ENCODE results near the gene CMTM3. TPM values are rescaled to one million over a fixed set of nuclear protein-coding genes. Genes with fewer than 3 reads are reported as not detected.

CMTM3 gene
- total RNA-seq, 1 experiment from 2014 or later, result 39.2 TPM

GRCh38 chr16:66569131-66569530 is 35.4 kb upstream of the CMTM3 start:
- H2BK15ac ChIP-seq (ENCODE audit: low read depth, low read length), result no peak overlapping the region
- H3K36me3 Mint-ChIP-seq (ENCODE audit: insufficient read depth in 1 of 3, low read depth in 3 of 3), result peaks cover 3 to 12% (median 11%) of the 10 kb centered on the region in 3 experiments; a peak in 5 of 7 replicates
- H2BK20ac ChIP-seq (ENCODE audit: low read depth, low read length, poor library complexity, severe bottlenecking), result no peak overlapping the region
- no peaks in the 10 kb centered on the region for H3K4me1 ChIP-seq (ENCODE audit: insufficient read depth, low read length)
- no peak overlapping the region for H3K56ac ChIP-seq (ENCODE audit: insufficient read length, low read depth, low read length)
- no peak overlapping the region for H3K18ac ChIP-seq (ENCODE audit: insufficient read length, low read depth, low read length)
- no peaks in the 10 kb centered on the region; the same call in 1 of the 2 replicates for H3K27me3 Mint-ChIP-seq (ENCODE audit: low read depth)
- no peaks in the 10 kb centered on the region for H3K9me3 Mint-ChIP-seq
- WGBS (ENCODE audit: extremely low coverage, insufficient read length, low lambda C conversion rate), result no CpG with 5 or more reads among the region's 1 CpG
- DNase-seq, result no peak
- no peaks in the 10 kb centered on the region for H3K27me3 ChIP-seq (ENCODE audit: insufficient read depth, low read length)
- H2AK5ac ChIP-seq (ENCODE audit: insufficient read length, low read length), result no peak overlapping the region
- no peak overlapping the region for H3K23ac ChIP-seq (ENCODE audit: insufficient read length, low read depth, low read length)
- no peak overlapping the region for H3K27ac ChIP-seq (ENCODE audit: insufficient read length, low read depth, low read length)
- no peak overlapping the region for H3K14ac ChIP-seq (ENCODE audit: insufficient read depth, low read length)
- no peak overlapping the region for H3T11ph ChIP-seq (ENCODE audit: low read length)
- H3K9ac ChIP-seq (ENCODE audit: extremely low read depth, insufficient read length, low read length), result no peak overlapping the region
- no peak overlapping the region for H2BK5ac ChIP-seq (ENCODE audit: insufficient read length, low read length)
- no peaks in the 10 kb centered on the region for H4K20me1 ChIP-seq (ENCODE audit: control insufficient read depth, insufficient read depth, insufficient read length)
- peaks cover 0 to 3% of the 10 kb centered on the region in 2 experiments; a peak in 1 of 4 replicates for H3K4me1 Mint-ChIP-seq
- no peak overlapping the region for H2AFZ ChIP-seq (ENCODE audit: low read length)
- no peak overlapping the region for H2BK120ac ChIP-seq (ENCODE audit: low read depth, low read length, poor library complexity, severe bottlenecking)
- no peak overlapping the region for H3K4me2 ChIP-seq (ENCODE audit: insufficient read depth, insufficient read length, low read length)
- no peak for TF ChIP-seq CTCF (conservative IDR thresholded peaks at IDR 0.05)
- H3K4ac ChIP-seq (ENCODE audit: low read depth, low read length), result no peak overlapping the region
- H4K5ac ChIP-seq (ENCODE audit: insufficient read length, low read depth, low read length), result no peak overlapping the region
- no peak overlapping the region for H4K91ac ChIP-seq (ENCODE audit: insufficient read length, low read depth, low read length)
- no peaks in the 10 kb centered on the region for H3K79me1 ChIP-seq (ENCODE audit: insufficient read depth, low read depth, low read length, poor library complexity, severe bottlenecking)
- H3K23me2 ChIP-seq (ENCODE audit: insufficient read length, low read depth, low read length, poor library complexity, severe bottlenecking), result no peaks in the 10 kb centered on the region
- no peak overlapping the region for H2BK12ac ChIP-seq (ENCODE audit: insufficient read length, low read depth, low read length)
- H3K79me2 ChIP-seq (ENCODE audit: insufficient read depth, low read length), result no peaks in the 10 kb centered on the region
- H3K27ac Mint-ChIP-seq, result no peak overlapping the region
- no peaks in the 10 kb centered on the region for H3K9me3 ChIP-seq (ENCODE audit: control insufficient read depth, low read depth, low read length)
- H3K4me3 Mint-ChIP-seq, result no peak overlapping the region
- H4K8ac ChIP-seq (replicated peaks; ENCODE audit: insufficient read length, low read depth, low read length), result no peak overlapping the region
